Calu3 (cell line): Measurements from ENCODE around the gene ATP10B. TPM values are rescaled to one million over a fixed set of nuclear protein-coding genes. Genes with fewer than 3 reads are reported as not detected.

ENCODE experiments used
- BruUV-seq: library from RNA; stranded (reverse); fragments of 400-500 nt; replicated peaks from 2 replicates; lab custom pipeline; 2021; lab: Mats Ljungman, UMichigan
- CTCF ChIA-PET: fragments of 300-600 bp; sonication (Branson Sonifier 250); formaldehyde crosslinking; loops from one replicate; lab custom pipeline; 2022; ENCODE audit warnings: antibody characterized with exemption; lab: Charles Lee
- DNase-seq: peaks from one replicate; pipeline ENCODE4 v3.0.0; 2022
- H3K27ac Mint-ChIP-seq: one replicate; pipeline ENCODE4 v1.8.0; 2022; ENCODE audit warnings: mixed read lengths; ENCODE audit not compliant: unreplicated experiment
- H3K27me3 Mint-ChIP-seq: one replicate; pipeline ENCODE4 v1.8.0; 2022; ENCODE audit warnings: mixed read lengths; ENCODE audit not compliant: unreplicated experiment
- H3K36me3 Mint-ChIP-seq: one replicate; pipeline ENCODE4 v1.8.0; 2022; ENCODE audit warnings: mild to moderate bottlenecking, moderate library complexity, mixed read lengths; ENCODE audit not compliant: insufficient read depth, unreplicated experiment
- H3K4me1 Mint-ChIP-seq: one replicate; pipeline ENCODE4 v1.8.0; 2022; ENCODE audit warnings: mild to moderate bottlenecking, low read depth, mixed read lengths; ENCODE audit not compliant: unreplicated experiment
- H3K4me3 Mint-ChIP-seq: one replicate; pipeline ENCODE4 v1.8.0; 2022; ENCODE audit warnings: mild to moderate bottlenecking, low read depth, moderate library complexity, mixed read lengths; ENCODE audit not compliant: unreplicated experiment
- H3K9me3 Mint-ChIP-seq: one replicate; pipeline ENCODE4 v1.8.0; 2022; ENCODE audit warnings: low read depth, mixed read lengths; ENCODE audit not compliant: unreplicated experiment
- CTCF ChIP-seq: fragments of 200-600 bp; IDR thresholded peaks from one replicate; pipeline ENCODE4 v1.8.0; 2022; ENCODE audit warnings: antibody characterized with exemption; ENCODE audit not compliant: unreplicated experiment
- intact Hi-C: fragments of 100-400 bp; cut with micrococcal nuclease; formaldehyde crosslinking; loops from one replicate; pipeline ENCODE4 v1.10.0; 2022; ENCODE audit not compliant: unreplicated experiment
- total RNA-seq: library from RNA; stranded (reverse); gene quantifications from 2 replicates; pipeline ENCODE4 v1.2.3, GENCODE V29; 2022

The ATP10B gene
- total RNA-seq, 1 experiment from 2014 or later, result 1.4 TPM

- DNase-seq, result peak; percentile 39
- intact Hi-C loops, result loop anchor here (1.0 to 2.0 kb wide), 3 partner anchors 102 to 247 kb away; no protein-coding TSS in a partner anchor
- peaks cover 12% of the 10 kb centered on the region for H3K4me1 Mint-ChIP-seq
- no peak overlapping the region for H3K27ac Mint-ChIP-seq
- no peak overlapping the region for H3K4me3 Mint-ChIP-seq
- TF ChIP-seq CTCF, result no peak
- H3K9me3 Mint-ChIP-seq, result no peaks in the 10 kb centered on the region
- H3K27me3 Mint-ChIP-seq, result no peaks in the 10 kb centered on the region
- H3K36me3 Mint-ChIP-seq, result no peaks in the 10 kb centered on the region
- CTCF ChIA-PET, result no interaction called here
- no TSS peak for BruUV-seq
Measured at GRCh38 chr5:160685219-160685618, 166.8 kb downstream of the ATP10B start.

- H3K27ac Mint-ChIP-seq, result no peak overlapping the region
- H3K4me1 Mint-ChIP-seq, result peaks cover under 1% of the 10 kb centered on the region
- no TSS peak for BruUV-seq
- H3K36me3 Mint-ChIP-seq, result no peaks in the 10 kb centered on the region
- no peaks in the 10 kb centered on the region for H3K9me3 Mint-ChIP-seq
- TF ChIP-seq CTCF, result no peak
- CTCF ChIA-PET, result interaction anchor here (0.6 to 1.1 kb wide), 4 partner anchors 9 to 954 kb away, joined by 3 to 4 read pairs (median 3); no protein-coding TSS in a partner anchor
- H3K27me3 Mint-ChIP-seq, result peaks cover 2% of the 10 kb centered on the region
- H3K4me3 Mint-ChIP-seq, result no peak overlapping the region
- intact Hi-C loops, result no loop called here
- no peak for DNase-seq
Measured at GRCh38 chr5:160679567-160680309, 172.3 kb downstream of the ATP10B start.

GRCh38 chr5:160675988-160676387 lies 176.0 kb downstream of the ATP10B start:
- Mint-ChIP-seq H3K9me3 (no peaks in the 10 kb centered on the region), H3K27me3 (peaks cover 8% of the 10 kb centered on the region), H3K4me1 (no peaks in the 10 kb centered on the region), H3K27ac (no peak overlapping the region), H3K4me3 (no peak overlapping the region), H3K36me3 (no peaks in the 10 kb centered on the region)
- intact Hi-C loops, result no loop called here
- BruUV-seq, result no TSS peak
- TF ChIP-seq CTCF, result no peak
- CTCF ChIA-PET, result no interaction called here
- no peak for DNase-seq

- no TSS peak for BruUV-seq
- H3K4me1 Mint-ChIP-seq, result no peaks in the 10 kb centered on the region
- TF ChIP-seq CTCF, result no peak
- H3K27me3 Mint-ChIP-seq, result peaks cover 8% of the 10 kb centered on the region
- no peak overlapping the region for H3K4me3 Mint-ChIP-seq
- H3K9me3 Mint-ChIP-seq, result no peaks in the 10 kb centered on the region
- CTCF ChIA-PET, result interaction anchor here (0.6 kb wide), 1 partner anchor 29 kb away, joined by 3 read pairs; no protein-coding TSS in a partner anchor
- no peaks in the 10 kb centered on the region for H3K36me3 Mint-ChIP-seq
- intact Hi-C loops, result no loop called here
- no peak overlapping the region for H3K27ac Mint-ChIP-seq
- no peak for DNase-seq
Measured at GRCh38 chr5:160674901-160675300, 177.1 kb downstream of the ATP10B start.
